Measurements from ENCODE around the gene RBMS3.
A peak's percentile ranks its signal among the peaks of the same experiment; 100 is the strongest.
"Not testable (repeated sequence)": the region's sequence is repeated elsewhere in the genome, so short reads cannot be mapped to it uniquely, and the experiment has no call there.

Gene RBMS3

DNA sequence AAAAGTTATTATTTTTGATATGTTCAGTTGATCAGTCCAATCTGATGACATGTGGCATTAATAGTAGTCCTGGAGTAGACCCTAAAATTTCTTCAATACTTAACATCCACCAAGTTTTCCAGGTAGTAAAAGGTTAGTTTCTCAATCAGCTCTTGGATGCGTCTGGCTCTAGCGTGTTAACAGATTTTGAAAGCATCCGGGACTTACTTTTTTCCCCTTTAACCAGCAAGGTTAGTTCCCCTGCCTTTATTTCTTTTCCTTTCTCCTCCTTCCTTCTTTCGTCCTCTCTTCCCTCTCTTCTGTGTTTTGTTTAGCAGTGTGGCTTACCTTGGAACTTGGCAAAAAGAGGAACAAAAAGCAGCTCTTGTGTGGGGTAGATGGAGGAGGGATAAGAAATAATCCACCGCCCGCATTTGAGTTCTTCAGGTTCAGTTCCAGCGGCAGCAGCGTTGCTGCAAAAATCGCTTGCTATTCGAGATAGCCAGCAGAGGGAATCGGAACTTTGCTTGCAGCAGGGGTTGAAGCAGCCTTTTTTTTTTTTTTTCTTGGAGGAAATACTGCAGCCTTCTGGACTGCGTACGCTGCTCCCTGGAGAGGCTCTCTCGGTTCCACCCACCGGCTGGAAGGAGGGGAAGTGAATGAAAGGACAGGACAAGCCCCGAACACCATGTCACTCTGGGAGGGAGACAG, at the start of gene RBMS3:
RBMS3 (plus strand) TSS at position 668 of the 690 bp plus-strand sequence.
- peak; percentile 48 for TF ChIP-seq CTCF (IDR thresholded peaks at IDR 0.05; ENCODE audit: extremely low read depth, insufficient read depth, missing control alignments)
- in situ Hi-C loops (cut with MboI; ENCODE audit: low pct_unique_long_range_greater_than_20kb, low sequenced_read_pairs, unreplicated experiment) = no loop called here
- DNase-seq (ENCODE audit: low spot score) = peak; percentile 12

DNA sequence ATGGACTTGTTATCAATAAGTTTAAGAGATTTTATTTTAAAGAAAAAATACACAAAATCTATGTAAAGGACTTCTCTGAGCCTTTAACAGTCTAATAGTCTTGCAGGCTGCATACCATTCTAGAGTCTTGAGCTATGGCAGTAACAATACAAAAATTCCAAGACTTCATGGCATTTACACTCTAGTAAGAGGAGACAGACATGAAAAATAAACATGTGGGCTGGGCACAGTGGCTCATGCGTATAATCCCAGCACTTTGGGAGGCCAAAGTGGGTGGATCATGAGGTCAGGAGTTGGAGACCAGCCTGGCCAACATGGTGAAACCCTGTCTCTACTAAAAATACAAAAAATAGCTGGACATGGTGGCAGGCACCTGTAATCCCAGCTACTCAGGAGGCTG, 47.7 kb upstream of the RBMS3 start:
- DNase-seq (ENCODE audit: low spot score); in situ Hi-C loops (cut with MboI; ENCODE audit: low pct_unique_long_range_greater_than_20kb, low sequenced_read_pairs, unreplicated experiment): not testable (repeated sequence)

DNA sequence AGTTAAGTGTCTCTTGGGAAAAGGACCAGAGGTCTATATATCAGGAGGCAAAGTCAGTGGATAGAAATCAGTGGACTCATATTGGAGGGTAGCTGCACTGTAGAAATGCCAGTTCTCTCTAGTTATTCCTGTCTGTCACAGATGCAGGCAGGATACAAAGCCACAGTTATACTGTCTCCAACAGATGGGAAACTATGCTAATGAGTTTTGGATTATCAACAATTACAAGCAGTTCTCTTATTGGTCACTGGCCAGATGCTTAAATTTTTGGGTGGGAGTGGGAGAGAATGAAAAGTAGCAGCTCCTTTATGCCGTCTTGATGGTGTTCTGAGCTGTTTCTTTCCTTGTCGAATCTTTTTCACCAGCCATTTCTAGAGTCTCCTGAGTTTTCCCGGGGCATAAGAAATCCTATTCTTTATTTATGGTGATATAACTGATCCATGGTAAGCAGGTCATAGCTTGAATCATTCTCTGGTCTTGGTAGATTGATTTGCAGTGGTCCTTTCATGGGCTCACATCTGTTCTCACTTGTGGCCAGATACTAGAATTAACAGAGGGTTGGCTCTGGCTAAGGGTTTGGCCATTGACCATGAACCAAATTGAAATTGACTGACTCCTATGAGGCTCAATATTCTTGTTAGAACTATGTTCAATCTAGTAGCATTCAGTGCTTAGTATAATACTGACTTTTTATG, 44.6 kb upstream of the RBMS3 start:
- in situ Hi-C loops (cut with MboI; ENCODE audit: low pct_unique_long_range_greater_than_20kb, low sequenced_read_pairs, unreplicated experiment) = no loop called here
- no peak for DNase-seq (ENCODE audit: low spot score)
- TF ChIP-seq CTCF (IDR thresholded peaks at IDR 0.05; ENCODE audit: extremely low read depth, insufficient read depth, missing control alignments) = no peak

GRCh38 chr3:29239376-29239775, 41.5 kb upstream of the RBMS3 start:
- no peak for DNase-seq (ENCODE audit: low spot score)
- in situ Hi-C loops (cut with MboI; ENCODE audit: low pct_unique_long_range_greater_than_20kb, low sequenced_read_pairs, unreplicated experiment) = no loop called here
- TF ChIP-seq CTCF (IDR thresholded peaks at IDR 0.05; ENCODE audit: extremely low read depth, insufficient read depth, missing control alignments) = no peak

GRCh38 chr3:29240248-29240647, 40.6 kb upstream of the RBMS3 start:
- no peak for DNase-seq (ENCODE audit: low spot score)
- in situ Hi-C loops (cut with MboI; ENCODE audit: low pct_unique_long_range_greater_than_20kb, low sequenced_read_pairs, unreplicated experiment) = no loop called here
- no peak for TF ChIP-seq CTCF (IDR thresholded peaks at IDR 0.05; ENCODE audit: extremely low read depth, insufficient read depth, missing control alignments)

DNA sequence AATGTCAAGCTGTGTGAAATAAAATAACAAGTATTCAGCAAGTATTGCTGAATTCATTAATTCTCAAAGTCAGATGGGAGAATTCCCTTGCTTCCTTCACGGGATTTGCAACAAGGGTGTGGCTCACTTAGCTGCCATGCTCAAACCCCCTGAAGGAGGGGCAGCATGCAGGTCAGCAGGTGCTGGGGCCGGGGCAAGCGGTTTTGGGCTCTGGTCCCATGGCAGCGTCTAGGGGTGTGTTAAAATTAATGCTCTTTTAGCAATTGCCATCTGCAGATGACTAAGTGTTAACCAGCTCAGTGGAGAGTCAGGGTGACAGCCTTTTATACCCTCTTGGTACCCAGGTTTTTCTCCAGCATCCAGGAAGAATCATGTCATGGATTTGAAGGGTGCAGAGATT, 40.0 kb upstream of the RBMS3 start:
- in situ Hi-C loops (cut with MboI; ENCODE audit: low pct_unique_long_range_greater_than_20kb, low sequenced_read_pairs, unreplicated experiment) = no loop called here
- no peak for DNase-seq (ENCODE audit: low spot score)
- no peak for TF ChIP-seq CTCF (IDR thresholded peaks at IDR 0.05; ENCODE audit: extremely low read depth, insufficient read depth, missing control alignments)

GRCh38 chr3:29241855-29242254, 39.0 kb upstream of the RBMS3 start:
- no peak for DNase-seq (ENCODE audit: low spot score)
- in situ Hi-C loops (cut with MboI; ENCODE audit: low pct_unique_long_range_greater_than_20kb, low sequenced_read_pairs, unreplicated experiment) = no loop called here
- TF ChIP-seq CTCF (IDR thresholded peaks at IDR 0.05; ENCODE audit: extremely low read depth, insufficient read depth, missing control alignments) = no peak
